SU-DHL-6 (cell line): ENCODE data around the gene NTM.

ENCODE experiments used
- H2AFZ ChIP-seq: fragments of 200-600 bp; sonication (generic); 2 replicates; pipeline ENCODE4 v1.6.1; 2014; ENCODE audit warnings: low read depth, mild to moderate bottlenecking, moderate library complexity, mixed read lengths, antibody characterized with exemption, low read length; ENCODE audit not compliant: severe bottlenecking
- H3F3A ChIP-seq: fragments of 200-600 bp; shearing (Covaris generic); 2 replicates; pipeline ENCODE4 v1.6.0; 2016; ENCODE audit warnings: antibody characterized with exemption, mild to moderate bottlenecking; ENCODE audit not compliant: insufficient read depth
- H3K27ac ChIP-seq: fragments of 200-600 bp; sonication (generic); 2 replicates; pipeline ENCODE4 v1.5.1; 2016; ENCODE audit warnings: low read depth, mild to moderate bottlenecking, low read length, moderate library complexity, mixed read lengths
- H3K27me3 ChIP-seq: fragments of 200-600 bp; sonication (generic), shearing (Covaris generic); 2 replicates; pipeline ENCODE4 v1.6.0; 2014; ENCODE audit warnings: mild to moderate bottlenecking, low read length
- H3K36me3 ChIP-seq: fragments of 200-600 bp; sonication (generic); 2 replicates; pipeline ENCODE4 v1.6.1; 2014; ENCODE audit warnings: mild to moderate bottlenecking, low read length, mixed read lengths
- H3K4me2 ChIP-seq: fragments of 300-600, 200-600 bp; shearing (Covaris generic), sonication (generic); 2 replicates; pipeline ENCODE4 v1.6.0; 2014; ENCODE audit warnings: low read length, low read depth, mild to moderate bottlenecking; ENCODE audit not compliant: poor library complexity, severe bottlenecking
- H3K4me3 ChIP-seq: fragments of 200-600 bp; sonication (generic); 2 replicates; pipeline ENCODE4 v1.5.1; 2014; ENCODE audit warnings: antibody characterized with exemption, low read length, mild to moderate bottlenecking, mixed read lengths; ENCODE audit not compliant: insufficient read depth, poor library complexity, severe bottlenecking
- H3K79me2 ChIP-seq: fragments of 200-600 bp; sonication (generic); 2 replicates; pipeline ENCODE4 v1.6.1; 2014; ENCODE audit warnings: mild to moderate bottlenecking, low read length, moderate library complexity; ENCODE audit not compliant: insufficient read depth
- H3K9ac ChIP-seq: fragments of 200-600 bp; sonication (generic); 2 replicates; pipeline ENCODE4 v1.7.0; 2014; ENCODE audit warnings: mild to moderate bottlenecking, low read length
- H3K9me2 ChIP-seq: fragments of 200-600 bp; sonication (generic); replicated peaks from 2 replicates; pipeline ENCODE4 v1.6.1; 2014; ENCODE audit warnings: low read length; ENCODE audit not compliant: insufficient read depth
- H3K9me3 ChIP-seq: fragments of 200-600 bp; sonication (generic); 2 replicates; pipeline ENCODE4 v1.6.1; 2014; ENCODE audit warnings: low read length, mixed read lengths; ENCODE audit not compliant: insufficient read depth
- H4K20me1 ChIP-seq: fragments of 200-600 bp; sonication (generic); 2 replicates; pipeline ENCODE4 v1.6.1; 2014; ENCODE audit warnings: low read depth, mild to moderate bottlenecking, antibody characterized with exemption, low read length, moderate library complexity, mixed read lengths
- EZH2phosphoT487 ChIP-seq: fragments of 200-600 bp; sonication (generic), shearing (Covaris generic); conservative IDR thresholded peaks from 2 replicates; pipeline ENCODE4 v1.6.1; 2018; ENCODE audit warnings: mild to moderate bottlenecking, antibody characterized with exemption, low read length, moderate library complexity, mixed read lengths
- TF ChIP-seq, protein P1 (sequence below): fragments of 200-600 bp; sonication (generic); IDR thresholded peaks from one replicate; pipeline ENCODE4 v1.5.1; 2017; ENCODE audit warnings: antibody characterized with exemption, mild to moderate bottlenecking, low read length, moderate library complexity; ENCODE audit not compliant: insufficient read depth, poor library complexity, severe bottlenecking

NTM gene

GRCh38 chr11:132335311-132335710 lies 964.9 kb downstream of the NTM start:
- Histone ChIP-seq H4K20me1 (no peaks in the 10 kb centered on the region), H3K9ac (no peak overlapping the region), H3K4me3 (no peak overlapping the region), H3K9me3 (no peaks in the 10 kb centered on the region), H3K9me2 (no peaks in the 10 kb centered on the region), H3K79me2 (no peaks in the 10 kb centered on the region), H3K36me3 (no peaks in the 10 kb centered on the region), H3F3A (no peaks in the 10 kb centered on the region), H3K4me2 (no peak overlapping the region), H3K27me3 (no peaks in the 10 kb centered on the region), H3K27ac (no peak overlapping the region), H2AFZ (no peak overlapping the region)
- TF ChIP-seq, protein P1, sequence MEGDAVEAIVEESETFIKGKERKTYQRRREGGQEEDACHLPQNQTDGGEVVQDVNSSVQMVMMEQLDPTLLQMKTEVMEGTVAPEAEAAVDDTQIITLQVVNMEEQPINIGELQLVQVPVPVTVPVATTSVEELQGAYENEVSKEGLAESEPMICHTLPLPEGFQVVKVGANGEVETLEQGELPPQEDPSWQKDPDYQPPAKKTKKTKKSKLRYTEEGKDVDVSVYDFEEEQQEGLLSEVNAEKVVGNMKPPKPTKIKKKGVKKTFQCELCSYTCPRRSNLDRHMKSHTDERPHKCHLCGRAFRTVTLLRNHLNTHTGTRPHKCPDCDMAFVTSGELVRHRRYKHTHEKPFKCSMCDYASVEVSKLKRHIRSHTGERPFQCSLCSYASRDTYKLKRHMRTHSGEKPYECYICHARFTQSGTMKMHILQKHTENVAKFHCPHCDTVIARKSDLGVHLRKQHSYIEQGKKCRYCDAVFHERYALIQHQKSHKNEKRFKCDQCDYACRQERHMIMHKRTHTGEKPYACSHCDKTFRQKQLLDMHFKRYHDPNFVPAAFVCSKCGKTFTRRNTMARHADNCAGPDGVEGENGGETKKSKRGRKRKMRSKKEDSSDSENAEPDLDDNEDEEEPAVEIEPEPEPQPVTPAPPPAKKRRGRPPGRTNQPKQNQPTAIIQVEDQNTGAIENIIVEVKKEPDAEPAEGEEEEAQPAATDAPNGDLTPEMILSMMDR, result no peak
- TF ChIP-seq EZH2phosphoT487, result no peak

GRCh38 chr11:132336781-132337535 lies 966.5 kb downstream of the NTM start:
- no peaks in the 10 kb centered on the region for H3K9me2 ChIP-seq
- no peaks in the 10 kb centered on the region for H3K27me3 ChIP-seq
- no peak overlapping the region for H2AFZ ChIP-seq
- no peak overlapping the region for H3K27ac ChIP-seq
- TF ChIP-seq, protein P1, result no peak
- no peak for TF ChIP-seq EZH2phosphoT487
- H3K79me2 ChIP-seq, result no peaks in the 10 kb centered on the region
- no peak overlapping the region for H3K4me3 ChIP-seq
- no peak overlapping the region for H3K9ac ChIP-seq
- no peaks in the 10 kb centered on the region for H3K9me3 ChIP-seq
- no peak overlapping the region for H3K4me2 ChIP-seq
- H3K36me3 ChIP-seq, result no peaks in the 10 kb centered on the region
- no peaks in the 10 kb centered on the region for H3F3A ChIP-seq
- H4K20me1 ChIP-seq, result no peaks in the 10 kb centered on the region

GRCh38 chr11:132337819-132338416 lies 967.5 kb downstream of the NTM start:
- no peaks in the 10 kb centered on the region for H4K20me1 ChIP-seq
- no peak overlapping the region for H3K4me2 ChIP-seq
- no peak overlapping the region for H2AFZ ChIP-seq
- no peaks in the 10 kb centered on the region for H3K9me2 ChIP-seq
- no peaks in the 10 kb centered on the region for H3K36me3 ChIP-seq
- no peak overlapping the region for H3K4me3 ChIP-seq
- H3K27me3 ChIP-seq, result no peaks in the 10 kb centered on the region
- H3K79me2 ChIP-seq, result no peaks in the 10 kb centered on the region
- no peak overlapping the region for H3K27ac ChIP-seq
- TF ChIP-seq, protein P1, result no peak
- TF ChIP-seq EZH2phosphoT487, result no peak
- no peaks in the 10 kb centered on the region for H3F3A ChIP-seq
- H3K9me3 ChIP-seq, result no peaks in the 10 kb centered on the region
- no peak overlapping the region for H3K9ac ChIP-seq
